SIG-M5 (cell line): ENCODE data around the gene PDE8A.
"Not testable (repeated sequence)": the region's sequence is repeated elsewhere in the genome, so short reads cannot be mapped to it uniquely, and the experiment has no call there.

Experiments
- DNase-seq: peaks from one replicate; lab custom pipeline; 2025; lab: John Stamatoyannopoulos, UW

Gene PDE8A

DNA sequence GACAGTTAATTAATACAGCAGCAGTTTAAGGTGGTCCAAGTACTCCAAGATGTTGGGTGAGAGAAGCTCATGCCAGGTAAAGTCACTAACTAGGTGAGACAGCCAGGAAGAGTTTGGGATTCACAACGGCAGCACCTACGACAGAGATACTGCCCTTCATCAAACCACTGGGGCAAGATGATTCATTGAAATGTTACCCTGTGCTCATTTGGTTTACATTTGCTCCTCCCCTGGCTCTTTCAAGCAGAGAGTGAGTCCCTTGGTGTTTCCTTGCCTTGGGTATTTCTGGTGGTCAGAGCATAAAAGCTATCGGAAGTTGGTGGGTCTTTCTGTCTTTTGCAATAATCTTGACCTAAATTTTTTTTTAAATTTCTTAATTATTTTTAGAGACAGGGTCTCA lies 19.9 kb upstream of the PDE8A start:
- no peak for DNase-seq

DNA sequence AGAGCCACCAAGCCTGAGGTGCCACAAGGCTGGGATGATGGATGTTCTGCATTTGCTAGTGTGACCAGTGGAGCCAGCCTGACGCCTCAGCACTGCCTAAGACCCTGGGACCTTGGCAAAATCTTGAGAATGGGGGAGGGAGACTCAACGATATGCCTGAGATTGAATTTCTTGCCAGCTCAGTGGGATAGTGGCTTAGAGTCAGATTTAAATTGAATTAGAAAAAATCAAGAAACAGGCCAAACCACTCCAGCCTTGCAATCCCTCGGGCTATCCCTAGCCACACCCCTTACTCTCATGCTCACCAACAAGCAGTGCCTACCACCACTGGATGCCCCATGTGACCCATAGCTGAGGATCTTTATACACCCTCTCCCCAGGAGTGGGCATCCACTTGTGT lies 18.7 kb upstream of the PDE8A start:
- DNase-seq: no peak

GRCh38 chr15:84967380-84967779 lies 14.3 kb upstream of the PDE8A start:
- no peak for DNase-seq

DNA sequence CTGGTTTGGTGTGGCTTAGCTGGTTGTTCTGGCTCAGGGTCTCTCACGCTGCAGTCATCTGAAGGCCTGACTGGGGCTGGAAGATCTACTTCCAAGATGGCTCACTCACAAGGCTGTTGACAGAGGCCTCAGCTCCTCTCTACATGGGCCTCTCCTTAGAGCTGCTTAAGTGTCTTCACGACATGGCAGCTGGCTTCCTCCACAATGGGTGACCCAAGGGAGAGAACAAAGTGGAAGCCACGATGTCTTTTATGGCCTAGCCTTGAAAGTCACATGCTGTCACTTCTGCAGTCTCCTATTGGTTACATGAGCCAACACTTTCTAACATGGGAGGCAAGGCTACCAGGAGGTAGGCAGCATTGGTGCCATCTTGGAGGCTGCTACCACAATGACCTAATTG lies 13.4 kb upstream of the PDE8A start:
- no peak for DNase-seq

- no peak for DNase-seq
Observed at GRCh38 chr15:84969257-84969656, 12.4 kb upstream of the PDE8A start.

GRCh38 chr15:84970843-84971242 lies 10.8 kb upstream of the PDE8A start:
- no peak for DNase-seq

DNA sequence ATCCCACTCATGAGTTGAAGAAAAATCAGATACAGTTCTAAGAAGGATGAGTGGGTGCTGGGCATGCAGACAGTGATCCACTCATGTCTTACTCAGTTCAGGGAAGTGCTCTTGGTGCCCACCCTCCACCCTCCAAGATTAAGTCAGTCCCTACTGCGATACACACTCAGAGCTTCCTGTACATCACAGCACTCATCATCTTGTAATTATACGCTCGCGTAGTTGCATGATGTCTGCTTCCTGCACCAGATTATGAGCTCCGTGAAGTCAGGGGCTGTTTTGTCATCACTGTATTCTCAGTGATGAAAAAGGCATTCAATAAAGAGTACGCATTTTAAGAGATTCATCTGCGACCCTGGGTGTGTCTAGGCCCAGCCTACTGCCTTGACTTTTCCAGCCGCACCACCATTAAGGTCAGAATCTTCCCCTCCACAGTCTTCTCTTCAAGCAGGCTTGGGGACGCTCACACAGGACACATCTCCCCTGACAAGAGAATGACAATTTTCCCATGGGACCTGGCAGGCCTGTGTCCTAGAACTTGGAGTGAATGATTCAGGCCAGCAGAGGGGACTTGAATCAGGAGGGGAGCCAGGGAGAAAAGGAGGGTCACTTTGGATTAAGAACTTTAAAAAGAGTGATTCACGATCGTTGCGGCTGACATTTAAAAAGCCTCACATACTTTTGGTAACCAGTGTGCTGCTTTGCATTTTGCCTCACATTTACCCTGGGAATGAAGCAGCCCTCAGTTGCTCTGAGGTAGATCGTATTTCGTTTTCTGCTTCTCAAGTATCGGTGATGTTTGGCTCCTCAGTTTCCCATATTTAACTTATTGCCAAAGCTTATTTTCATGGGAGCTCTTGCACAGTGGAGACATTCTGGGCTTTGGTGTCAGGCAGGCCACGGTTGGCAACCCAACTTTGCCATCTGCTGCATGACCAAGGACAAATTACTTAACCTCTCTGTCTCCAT lies 7.9 kb upstream of the PDE8A start:
- DNase-seq: no peak

DNA sequence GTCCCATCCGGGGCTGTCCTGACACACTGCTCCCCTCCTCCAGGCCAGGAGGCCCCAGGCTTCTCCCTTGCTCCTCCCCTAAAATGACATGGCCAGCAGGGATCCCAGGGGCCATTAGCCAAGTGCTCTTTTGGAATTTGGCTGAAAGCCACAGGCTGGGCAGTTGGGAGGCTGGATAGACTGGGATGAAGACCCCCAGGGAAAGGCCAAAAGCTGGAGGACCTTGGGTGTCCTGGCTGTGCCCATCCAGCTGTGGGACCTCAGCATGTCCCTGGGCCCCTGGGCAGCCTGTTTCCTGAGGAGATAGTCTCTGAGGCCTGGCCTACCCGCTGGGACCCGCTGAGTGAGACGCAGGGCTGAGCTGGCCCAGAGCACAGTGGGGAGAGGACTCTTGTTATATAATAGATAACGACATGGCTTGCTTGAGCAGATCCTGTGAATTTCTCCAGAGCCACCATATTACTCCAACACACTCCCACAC lies 5.7 kb upstream of the PDE8A start:
- DNase-seq: no peak

- no peak for DNase-seq
Observed at GRCh38 chr15:84976746-84977345, 4.8 kb upstream of the PDE8A start.

DNA sequence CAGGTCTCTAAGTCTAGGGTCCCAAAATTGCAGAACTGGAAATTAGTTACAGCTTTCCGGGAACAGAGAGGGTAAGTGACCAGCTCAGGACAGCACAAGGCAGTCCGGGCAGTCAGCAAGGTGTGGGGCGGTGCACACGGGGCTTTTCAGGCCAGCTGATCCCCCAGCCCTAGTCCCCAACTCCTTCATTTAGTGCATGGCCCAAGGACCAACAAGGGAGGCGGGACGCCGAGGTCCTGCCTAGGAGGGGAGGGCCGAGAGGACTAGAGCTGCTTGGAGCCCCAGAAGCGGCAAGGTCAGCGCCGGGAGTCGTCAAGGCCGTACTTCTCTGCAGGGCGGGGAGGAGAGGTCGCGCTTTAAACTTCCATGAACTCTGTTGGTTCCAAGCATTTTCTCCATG lies 2.0 kb upstream of the PDE8A start:
- DNase-seq: no peak

- no peak for DNase-seq
Observed at GRCh38 chr15:84980196-84981053, 1.2 kb upstream of the PDE8A start.

- DNase-seq: peak; percentile 48
Observed at GRCh38 chr15:84981054-84981710, 474 bp upstream of the PDE8A start.

- no peak for DNase-seq
Observed at GRCh38 chr15:84982301-84982920, 755 bp downstream of the PDE8A start.

DNA sequence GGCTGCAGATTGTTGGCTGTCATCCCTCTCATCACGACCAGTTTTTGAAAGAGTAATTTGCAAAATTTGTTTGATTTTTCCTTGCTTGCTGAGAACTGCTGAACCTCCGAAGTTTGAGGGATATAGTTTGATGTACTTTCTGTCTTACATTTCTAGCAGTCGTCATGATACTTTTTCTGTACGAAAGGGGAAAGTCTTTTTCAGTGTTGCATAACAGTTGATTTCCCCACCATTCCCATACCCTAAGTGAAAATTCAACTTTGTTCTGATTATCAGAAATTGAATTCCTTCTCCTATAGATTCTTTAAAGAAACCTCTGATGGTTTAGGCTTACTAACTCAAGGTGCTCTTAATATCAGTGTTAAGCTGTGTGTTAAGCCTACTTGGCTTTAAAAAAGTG lies 1.6 kb downstream of the PDE8A start:
- no peak for DNase-seq

- DNase-seq: no peak
Observed at GRCh38 chr15:84983711-84984110, 2.1 kb downstream of the PDE8A start.

- no peak for DNase-seq
Observed at GRCh38 chr15:84985158-84985557, 3.5 kb downstream of the PDE8A start.

DNA sequence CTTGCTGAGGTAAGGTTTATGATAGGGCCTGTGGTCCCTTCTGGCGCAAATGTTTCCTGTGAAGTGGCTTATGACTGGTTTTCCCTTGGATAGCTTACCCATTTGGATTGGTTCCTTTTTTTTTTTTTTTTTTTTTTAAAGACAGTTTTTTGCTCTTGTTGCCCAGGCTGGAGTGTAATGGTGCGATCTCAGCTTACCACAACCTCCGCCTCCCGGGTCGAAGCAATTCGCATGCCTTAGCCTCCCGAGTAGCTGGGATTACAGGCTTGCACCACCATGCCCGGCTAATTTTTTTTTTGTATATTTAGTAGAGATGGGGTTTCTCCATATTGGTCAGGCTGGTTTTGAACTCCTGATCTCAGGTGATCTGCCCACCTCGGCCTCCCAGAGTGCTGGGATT lies 5.7 kb downstream of the PDE8A start:
- DNase-seq: not testable (repeated sequence)

GRCh38 chr15:84987949-84988624 lies 6.4 kb downstream of the PDE8A start:
- no peak for DNase-seq

DNA sequence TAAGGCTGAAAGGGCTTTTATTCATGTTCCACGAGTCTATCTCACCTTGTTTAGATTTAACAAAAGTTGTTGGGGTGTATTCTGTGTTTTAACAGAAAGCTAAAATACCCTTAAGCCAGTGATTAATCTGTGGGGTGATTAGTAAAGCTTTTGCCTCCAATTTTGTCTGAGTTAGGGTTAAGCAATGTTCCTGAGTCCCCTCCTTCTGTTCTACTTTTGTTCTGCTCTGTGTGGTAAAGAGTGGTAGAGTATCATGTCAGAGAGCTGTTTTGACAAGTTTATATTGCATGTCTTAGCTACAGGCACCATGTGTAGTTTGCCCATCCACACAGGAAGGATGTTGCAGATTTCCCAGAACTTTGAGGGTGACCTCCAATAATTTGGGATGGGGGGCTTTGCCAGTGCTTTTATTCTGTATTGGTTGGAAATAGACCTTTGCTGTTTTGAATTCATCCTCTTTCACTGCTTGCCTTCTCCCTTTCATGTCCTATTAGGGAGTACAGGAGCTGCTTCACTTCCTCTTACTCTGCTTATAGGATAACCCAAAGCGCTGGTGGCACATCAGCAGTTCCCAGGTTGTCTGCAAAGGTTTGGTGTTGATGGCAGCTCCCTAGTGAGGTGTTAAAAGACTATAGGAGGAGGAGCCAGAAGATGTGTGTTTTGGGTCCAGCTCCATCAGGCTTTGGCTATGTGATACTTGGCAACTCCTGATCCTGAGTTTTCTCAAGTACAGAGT lies 7.4 kb downstream of the PDE8A start:
- no peak for DNase-seq

- no peak for DNase-seq
Observed at GRCh38 chr15:84990507-84990906, 8.9 kb downstream of the PDE8A start.
